HG03025 (cell line): Measurements from ENCODE around the gene LHFPL3.
"Not testable (repeated sequence)": the region's sequence is repeated elsewhere in the genome, so short reads cannot be mapped to it uniquely, and the experiment has no call there.

Experiments used
- ATAC-seq: cut with Tn5 transposase; IDR thresholded peaks from one replicate; pipeline ENCODE4 v1.9.1; 2021; ENCODE audit warnings: mild to moderate bottlenecking, moderate library complexity; ENCODE audit not compliant: unreplicated experiment, low FRiP score

LHFPL3 gene

DNA sequence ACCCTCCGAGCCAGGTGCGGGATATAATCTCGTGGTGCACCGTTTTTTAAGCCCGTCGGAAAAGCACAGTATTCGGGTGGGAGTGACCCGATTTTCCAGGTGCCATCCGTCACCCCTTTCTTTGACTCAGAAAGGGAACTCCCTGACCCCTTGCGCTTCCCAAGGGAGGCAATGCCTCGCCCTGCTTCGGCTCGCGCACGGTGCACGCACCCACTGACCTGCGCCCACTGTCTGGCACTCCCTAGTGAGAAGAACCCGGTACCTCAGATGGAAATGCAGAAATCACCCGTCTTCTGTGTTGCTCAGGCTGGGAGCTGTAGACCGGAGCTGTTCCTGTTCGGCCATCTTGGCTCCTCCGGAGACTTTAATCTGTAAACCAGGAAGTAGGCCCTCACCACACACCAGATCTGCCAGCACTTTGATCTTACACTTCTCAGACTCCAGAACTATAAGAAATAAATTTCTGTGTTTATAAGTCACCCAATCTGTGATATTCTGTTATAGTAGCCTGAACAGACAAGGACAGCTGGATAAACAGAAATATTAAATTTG, 235.0 kb downstream of the LHFPL3 start:
- ATAC-seq = not testable (repeated sequence)

DNA sequence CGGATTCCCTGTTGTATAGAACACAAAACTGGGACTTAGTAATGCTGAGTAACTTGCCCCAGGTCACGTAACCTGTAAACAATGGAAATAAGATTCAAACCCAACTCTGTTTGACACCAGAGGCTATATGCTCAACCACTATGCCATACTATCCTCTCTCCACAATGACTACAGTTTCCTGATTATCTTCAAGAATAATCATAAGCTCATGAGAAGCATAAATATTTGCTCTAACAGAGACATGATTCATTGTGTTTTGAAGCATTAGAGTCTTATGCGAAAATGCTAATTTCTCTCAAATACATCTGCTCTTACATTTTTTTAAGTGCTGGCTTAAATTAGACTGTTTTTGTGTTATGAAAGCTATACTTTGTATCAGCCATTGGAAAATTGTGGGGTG, 241.3 kb downstream of the LHFPL3 start:
- ATAC-seq = no peak

DNA sequence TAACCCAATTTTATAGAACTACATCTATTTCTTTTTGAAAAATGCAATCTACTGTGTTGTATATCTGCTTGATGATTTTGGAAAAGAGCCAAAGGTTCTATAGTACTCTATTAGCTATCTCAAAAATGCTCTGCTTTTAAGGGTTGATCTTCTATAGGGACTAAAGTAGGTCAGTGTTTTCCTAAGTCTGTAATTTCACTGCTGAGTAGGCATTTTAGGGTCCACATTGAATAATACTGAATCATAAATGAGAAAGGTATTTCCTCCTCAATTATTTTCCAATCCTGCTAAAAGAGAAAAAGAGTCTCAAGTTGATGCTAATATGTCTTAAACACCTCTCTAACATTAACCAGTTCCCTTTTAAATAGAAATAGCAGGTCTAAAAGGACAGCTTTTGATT, 244.2 kb downstream of the LHFPL3 start:
- ATAC-seq = no peak

DNA sequence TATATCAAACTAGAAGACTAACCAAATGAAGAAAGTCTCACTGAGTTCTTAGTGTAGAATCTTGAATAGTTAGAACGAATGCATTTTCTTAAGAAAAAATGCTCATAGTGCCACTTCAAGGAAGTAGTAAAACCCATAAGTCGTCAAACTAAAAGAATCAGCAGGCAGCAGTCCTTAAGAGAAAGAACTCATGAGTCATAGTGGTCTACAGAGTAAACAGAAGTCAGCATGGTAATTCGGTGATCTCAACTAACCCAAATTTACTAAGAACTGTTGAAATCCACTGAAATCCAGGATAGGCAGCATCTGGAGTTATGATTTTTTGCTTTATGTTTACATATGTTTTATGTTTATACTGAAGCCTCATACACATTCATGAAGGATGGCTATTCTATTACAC, 256.2 kb downstream of the LHFPL3 start:
- ATAC-seq = no peak

DNA sequence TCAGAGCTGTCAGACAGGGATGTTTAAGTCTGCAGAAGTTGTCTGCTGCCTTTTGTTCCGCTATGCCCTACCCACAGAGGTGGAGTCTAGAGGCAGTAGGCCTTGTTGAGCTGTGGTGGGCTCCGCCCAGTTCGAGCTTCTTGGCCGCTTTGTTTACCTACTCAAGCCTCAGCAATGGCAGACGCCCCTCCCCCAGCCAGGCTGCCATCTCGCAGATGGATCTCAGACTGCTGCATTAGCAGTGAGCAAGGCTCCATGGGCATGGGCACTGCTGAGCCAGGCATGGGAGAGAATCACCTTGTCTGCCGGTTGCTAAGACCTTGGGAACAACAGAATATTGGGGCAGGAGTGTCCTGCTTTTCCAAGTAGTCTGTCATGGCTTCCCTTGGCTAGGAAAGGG, 267.2 kb downstream of the LHFPL3 start:
- ATAC-seq = not testable (repeated sequence)

DNA sequence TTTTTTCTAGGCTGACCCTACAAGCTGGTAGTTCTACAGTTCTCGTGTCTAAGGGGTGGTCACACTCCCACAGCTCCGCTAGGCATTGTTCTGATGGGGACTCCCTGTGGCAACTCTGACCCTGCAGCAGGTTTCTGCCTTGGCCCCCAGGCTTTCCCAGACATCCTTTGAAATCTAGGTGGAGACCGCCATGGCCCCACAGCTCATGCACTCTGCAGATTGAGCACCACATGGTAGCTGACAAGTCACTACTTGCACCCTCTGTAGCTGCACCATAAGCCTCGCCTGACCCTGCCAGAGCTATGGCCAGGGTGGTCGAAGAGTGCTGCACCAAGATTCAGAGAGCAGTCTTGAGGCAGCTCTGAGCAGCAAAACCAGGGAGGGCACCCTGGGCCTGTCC, 275.6 kb downstream of the LHFPL3 start:
- ATAC-seq = no peak

DNA sequence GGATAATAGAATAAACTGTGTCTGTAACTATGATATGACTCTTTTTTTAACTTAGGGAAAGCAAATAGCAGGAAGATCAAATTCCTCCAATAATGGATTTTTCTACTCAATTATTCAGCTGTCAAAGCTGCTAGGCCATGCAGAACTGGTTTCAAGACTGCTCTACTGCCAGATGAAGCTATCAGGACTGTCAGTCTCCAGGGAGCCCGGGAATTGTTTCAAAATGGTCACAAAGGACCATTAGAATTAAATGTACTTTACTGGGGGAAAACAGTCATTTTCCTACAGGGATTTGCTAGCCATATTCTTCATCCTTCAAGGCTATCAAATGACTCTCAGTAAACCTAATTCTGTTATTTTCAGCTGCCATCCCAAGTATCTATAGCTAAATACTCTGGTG, 276.3 kb downstream of the LHFPL3 start:
- no peak for ATAC-seq

DNA sequence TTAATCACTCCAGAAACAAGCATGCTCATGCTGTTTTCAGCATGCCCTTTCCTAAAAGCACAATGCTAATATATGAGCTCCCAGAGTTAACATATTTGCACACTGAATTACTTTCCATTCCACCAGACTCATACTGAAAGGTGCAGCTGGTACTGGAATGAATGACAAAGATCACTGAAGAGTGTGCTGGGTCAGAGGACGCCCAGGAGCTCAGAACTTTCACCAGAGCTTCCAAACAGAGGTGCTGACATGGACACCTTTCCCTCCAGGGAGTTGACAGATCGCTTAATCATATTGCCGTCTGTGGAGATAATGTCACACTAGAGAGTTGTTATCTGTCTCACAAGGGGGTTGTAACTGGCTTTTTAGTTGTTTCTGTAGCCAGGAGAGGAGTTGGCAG, 292.9 kb downstream of the LHFPL3 start:
- peak; percentile 59 for ATAC-seq

DNA sequence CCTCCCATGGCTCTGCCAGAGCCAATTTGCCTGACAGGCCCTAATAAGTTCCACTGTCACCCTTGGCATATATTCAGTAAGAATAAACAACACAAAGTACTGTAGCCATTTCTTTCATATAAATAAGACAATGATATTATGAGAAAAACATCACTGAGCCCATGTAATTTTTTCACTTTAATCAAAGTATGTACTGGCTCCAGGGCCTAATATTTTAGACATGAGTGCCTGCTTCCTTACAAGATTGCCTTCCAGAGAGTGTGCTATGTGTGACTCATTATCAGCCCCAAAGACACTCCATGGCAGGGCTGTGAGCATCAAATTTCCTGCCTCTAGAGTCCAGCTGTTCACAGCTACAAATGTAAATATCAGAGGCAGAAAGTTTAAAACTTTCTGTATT, 297.6 kb downstream of the LHFPL3 start:
- no peak for ATAC-seq

DNA sequence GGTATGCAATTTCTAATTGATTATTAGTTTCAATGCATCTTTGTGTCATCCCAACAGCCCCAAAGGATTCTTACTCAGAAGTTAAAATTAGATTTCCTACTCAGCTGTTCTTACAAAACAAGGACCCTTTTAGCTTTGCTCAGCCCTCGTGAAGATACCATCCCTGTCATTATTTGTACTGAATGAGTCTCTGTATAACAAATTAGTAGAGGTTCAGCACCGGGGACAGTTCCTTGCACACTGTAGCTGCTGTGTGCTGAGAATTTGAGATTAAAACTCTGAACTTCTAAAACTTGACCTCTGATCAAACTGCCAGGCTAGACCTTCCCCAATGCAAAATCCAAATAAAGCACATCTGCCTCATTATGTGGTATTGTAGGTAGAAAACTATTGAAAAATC, 299.1 kb downstream of the LHFPL3 start:
- ATAC-seq = no peak

DNA sequence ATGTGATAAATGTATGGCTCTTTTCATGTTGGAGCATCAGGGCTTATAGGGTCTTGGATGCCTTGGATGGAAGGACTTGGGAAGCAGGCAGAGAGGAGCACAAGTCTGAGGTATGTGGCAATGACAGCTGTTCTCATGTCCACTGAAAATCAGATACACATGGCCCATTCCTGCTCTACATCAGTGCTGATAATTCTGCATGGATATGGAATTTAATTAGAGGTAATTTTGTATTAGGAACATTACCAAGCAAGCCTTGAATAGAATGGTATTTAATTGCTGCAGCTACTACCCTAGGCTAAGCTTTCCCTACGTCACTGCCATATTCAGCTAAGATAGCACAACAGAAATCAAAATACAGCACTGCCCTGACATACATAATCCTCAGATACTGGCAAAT, 299.6 kb downstream of the LHFPL3 start:
- no peak for ATAC-seq

DNA sequence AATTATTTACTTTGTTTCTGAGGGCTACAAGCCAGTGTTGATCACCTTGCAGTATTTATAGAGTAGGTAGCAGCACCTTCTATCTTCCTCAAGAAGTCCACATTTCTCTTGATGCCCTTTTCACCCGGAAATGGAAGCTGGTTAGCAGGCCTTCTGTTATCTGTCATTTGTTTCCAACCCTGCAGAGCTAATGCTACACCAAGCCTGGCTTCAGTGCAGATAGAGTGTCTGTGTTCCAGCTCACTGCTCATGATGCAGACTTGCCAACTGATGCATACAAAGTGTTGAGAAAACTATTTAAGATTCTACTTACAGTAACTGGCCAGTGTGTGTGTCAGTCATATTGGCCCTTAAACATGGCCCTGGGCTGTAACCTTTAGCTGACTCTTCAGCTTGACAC, 301.0 kb downstream of the LHFPL3 start:
- ATAC-seq = no peak

DNA sequence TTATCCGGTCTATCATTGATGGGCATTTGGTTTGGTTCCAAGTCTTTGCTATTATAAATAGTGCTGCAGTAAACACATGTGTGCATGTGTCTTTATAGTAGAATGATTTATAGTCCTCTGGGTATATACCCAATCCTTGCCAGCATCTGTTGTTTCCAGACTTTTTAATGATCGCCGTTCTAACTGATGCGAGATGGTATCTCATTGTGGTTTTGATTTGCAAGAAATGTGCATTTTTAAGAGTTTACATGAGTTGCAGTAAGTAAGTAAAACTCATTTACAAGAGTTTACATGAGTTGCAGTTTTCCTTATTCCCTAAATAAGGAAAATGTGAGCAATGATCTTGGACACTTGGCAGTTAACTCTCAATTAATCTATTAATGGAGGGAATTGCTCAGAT, 312.1 kb downstream of the LHFPL3 start:
- no peak for ATAC-seq

DNA sequence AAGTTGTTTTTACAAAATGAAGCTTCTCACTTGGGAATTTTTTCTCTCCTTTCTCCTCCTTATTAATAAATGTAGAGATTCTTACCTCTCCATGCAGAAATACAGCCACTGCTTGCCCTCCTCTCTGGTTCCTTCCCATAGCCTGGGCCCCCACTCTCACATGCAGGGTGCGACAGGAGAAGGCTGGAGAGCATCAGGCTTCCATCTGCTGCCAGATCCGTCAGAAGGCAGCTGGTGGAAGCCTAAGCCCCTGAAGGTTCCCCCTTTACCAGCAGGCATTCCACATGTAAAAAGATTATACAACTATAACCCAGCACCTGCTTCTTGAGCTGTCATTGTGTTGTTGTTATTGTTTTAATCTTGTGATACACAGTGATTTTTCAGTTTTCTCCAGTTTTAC, 314.2 kb downstream of the LHFPL3 start:
- no peak for ATAC-seq

DNA sequence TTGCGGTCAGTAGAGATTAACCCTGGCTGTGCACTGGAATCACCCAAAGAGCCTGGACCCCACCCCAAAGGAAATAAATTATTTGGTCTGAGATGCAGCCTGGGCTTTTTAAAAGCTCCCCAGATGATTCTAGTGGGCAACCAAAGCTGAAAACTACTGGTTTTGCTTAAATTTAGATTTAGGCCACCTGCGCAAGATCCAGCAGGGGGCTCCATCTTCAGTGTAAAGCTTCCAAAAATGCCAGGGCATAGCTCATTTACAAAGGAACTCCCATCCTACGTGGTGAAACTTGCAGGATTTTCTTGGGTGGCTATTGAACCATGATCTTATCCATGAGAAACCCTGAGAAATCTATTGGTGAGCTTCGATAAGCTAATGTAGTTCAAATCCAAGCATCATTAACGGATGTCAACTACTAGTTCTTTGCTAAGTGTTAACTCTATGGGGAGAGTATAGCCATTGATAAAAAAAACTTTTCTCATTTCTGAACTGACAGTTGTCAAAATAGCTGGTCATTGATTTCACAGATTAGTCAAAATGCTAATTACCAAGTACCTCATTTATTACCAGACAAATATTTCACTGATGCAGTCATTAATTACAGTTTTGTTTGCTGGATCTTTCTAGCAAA, 315.3 kb downstream of the LHFPL3 start:
- ATAC-seq = no peak

DNA sequence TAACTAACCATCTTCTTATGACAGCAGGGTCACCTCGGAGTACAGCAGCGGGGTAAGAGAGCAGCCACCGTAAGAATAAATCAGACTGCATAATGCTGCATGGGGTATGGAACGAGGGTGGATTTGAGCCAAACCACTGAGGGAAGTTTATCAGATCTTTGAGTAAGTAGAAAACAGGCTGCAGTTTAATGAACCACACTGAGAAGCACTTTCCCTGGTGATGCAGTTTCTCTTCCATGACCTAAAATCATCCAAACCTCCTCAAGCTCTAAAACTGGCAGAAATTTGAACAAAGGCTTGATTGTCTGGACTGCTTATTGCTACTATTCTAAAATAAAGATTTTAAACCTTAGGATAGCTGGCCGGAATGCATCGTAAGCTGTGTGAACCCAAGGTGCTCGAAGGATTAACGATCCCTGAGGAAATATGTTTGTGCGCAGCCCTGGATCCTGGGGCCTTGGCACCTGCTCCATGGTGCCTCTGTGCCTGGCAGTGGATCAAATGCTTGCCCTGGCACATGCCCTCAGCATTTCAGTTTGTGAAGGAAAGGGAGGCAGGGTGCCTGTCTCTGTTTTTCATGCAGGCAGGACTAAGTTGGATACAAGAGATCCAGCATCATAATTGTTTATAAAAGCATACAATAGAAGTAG, 322.7 kb downstream of the LHFPL3 start:
- ATAC-seq = no peak

DNA sequence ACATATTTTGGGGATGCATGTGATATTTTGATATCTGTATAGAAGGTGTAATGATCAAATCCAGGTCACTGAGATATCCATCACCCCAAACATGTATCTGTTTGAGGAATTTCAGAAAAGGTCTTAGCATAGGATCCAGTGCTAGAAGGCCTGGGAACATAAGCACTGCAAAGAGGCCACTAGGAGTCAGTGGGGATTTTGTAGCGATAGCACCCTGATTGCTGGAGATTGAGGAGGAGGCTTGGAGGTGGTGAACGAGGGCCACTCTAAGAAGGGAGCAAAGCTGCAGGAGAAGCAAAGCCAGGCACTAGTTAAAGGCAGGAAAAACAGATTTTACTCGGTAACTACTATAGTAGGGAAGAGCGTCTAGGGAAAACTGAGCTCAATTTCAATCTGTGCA, 324.0 kb downstream of the LHFPL3 start:
- no peak for ATAC-seq

DNA sequence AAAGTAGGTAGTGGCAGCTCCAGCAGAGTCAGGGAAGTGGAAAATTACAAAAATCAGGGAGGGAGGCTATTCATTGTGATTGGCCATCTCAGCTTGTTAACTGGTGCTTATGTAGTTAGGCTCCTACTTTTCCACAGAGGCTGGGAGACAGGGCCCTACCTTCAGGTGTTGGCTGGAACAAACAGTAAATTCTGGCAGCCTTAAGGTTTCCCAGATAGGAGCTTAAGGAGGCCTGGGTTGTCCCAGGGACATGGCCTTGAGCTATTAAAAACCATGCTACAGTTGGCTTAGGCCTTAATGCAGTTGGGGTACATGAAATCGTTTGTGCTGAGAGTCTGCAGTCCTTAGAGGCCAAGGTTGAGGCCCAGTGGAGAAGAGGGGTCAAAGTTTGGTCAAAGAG, 324.5 kb downstream of the LHFPL3 start:
- no peak for ATAC-seq

DNA sequence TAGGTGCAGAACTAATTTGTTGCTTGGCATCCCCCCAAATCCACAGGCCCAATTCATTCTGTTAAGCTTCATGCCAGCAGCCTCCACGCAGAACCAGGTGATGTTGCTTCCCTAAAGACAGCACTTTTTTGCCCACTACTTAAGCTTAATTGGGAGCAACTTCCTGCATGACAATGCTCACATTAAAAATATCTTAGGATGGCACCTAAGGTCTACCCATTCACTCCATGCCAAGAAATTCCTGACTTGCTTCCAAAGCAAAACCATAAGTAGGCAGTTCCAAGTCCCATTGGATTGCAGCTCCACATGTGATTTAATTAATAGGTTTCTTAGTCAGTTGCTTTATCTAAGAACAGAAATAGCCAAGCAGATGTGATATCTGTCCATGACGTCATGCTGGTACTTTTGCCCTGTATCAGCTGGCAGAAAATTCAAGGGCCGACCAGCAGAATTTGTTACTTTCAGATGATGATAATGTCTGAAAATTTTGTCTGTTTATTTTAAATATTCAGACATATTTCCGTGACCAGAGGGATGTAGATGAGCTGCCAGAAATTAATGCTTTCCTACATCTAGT, 325.5 kb downstream of the LHFPL3 start:
- no peak for ATAC-seq

DNA sequence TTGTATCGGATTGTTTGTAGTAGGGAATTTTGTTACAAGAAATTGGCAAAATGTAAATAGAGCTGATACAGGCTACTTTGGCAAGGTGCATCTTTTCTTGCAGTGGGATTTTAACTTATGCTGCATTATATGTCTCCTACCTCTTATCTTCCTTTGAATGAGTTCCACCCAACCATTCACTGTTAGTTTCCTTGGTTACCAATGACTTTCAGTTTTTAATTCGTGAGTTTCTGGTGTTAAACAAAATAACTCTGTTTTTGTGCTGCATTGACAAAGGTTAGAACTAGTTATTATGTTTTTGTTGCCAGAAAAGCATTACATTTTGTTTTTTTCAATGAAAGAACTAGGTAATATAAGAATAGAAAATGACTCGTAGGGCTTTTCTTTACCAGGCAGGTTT, 327.2 kb downstream of the LHFPL3 start:
- no peak for ATAC-seq

DNA sequence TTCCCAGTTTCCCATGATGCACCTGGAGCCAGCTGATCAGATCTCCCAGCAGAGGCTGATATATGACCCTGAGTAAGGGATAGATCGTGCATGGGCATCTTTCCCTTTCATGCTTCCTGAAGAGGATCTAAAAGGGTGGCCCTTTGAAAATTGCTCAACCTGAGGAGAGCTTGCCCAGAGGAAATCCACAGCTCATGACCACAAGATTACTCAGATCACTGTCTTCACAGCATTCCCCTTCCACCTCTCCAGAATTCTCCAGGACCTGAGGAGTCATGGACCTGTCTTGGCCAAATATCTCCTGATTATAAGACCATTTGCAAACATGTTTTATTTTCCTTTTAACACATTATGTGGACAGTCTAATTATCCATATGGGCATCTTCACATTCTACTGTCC, 328.1 kb downstream of the LHFPL3 start:
- no peak for ATAC-seq

DNA sequence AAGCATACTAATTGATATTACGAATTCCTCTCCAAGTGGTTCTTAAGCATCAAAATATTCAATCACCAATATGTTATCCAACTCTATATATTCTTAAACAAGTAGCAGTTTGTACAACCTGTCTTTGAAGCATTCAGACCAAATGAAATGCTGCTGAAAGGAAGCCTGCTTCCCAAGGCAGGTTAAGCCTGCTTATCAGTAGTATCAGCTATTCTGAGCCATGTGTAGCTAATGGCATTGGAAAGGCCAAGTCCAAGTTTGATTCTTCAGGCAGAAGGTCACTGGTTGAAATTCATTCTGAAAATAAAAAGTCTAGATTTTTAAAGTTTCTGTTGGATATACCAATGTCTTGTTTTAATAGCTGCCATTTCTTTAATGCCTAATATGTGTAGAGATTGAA, 328.7 kb downstream of the LHFPL3 start:
- no peak for ATAC-seq
